ENCODE data around the gene BLVRA. TPM values are rescaled to one million over a fixed set of nuclear protein-coding genes. Genes with fewer than 3 reads are reported as not detected.

Gene BLVRA
- total RNA-seq, 1 donor = 20.6 TPM

DNA sequence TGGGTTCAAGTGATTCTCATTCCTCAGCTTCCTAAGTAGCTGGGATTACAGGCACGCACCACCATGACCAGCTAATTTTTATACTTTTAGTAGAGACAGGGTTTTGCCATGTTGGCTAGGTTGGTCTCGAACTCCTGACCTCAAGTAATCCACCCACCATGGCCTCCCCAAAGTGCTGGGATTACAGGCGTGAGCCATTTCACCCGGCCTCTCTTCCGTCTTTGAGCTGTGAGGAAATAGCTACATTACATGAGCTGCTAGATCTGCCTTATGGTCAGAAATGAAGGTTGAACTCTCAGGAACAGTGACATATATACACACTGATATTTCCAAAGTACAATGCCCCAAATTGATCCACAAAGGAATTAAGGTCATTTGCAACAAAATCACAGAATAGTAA is 2.4 kb downstream of the BLVRA start:
- H3K27me3 ChIP-seq (ENCODE audit: insufficient read depth, low read length) = no peaks in the 10 kb centered on the region
- no peak overlapping the region for H3K4me3 ChIP-seq (ENCODE audit: insufficient read depth, low read length)
- no peaks in the 10 kb centered on the region for H3K9me3 ChIP-seq (ENCODE audit: low read depth, low read length)
- no peak overlapping the region for H3K27ac ChIP-seq (ENCODE audit: low read depth, low read length)
- H3K36me3 ChIP-seq (ENCODE audit: insufficient read depth, low read length) = no peaks in the 10 kb centered on the region
- no peaks in the 10 kb centered on the region for H4K20me1 ChIP-seq (ENCODE audit: insufficient read depth, low read length)
- H3K4me2 ChIP-seq (ENCODE audit: insufficient read depth, low read length) = no peak overlapping the region
- H3K79me2 ChIP-seq (ENCODE audit: insufficient read depth, low read length) = peaks cover 3% of the 10 kb centered on the region
- no peak for TF ChIP-seq CTCF (IDR thresholded peaks at IDR 0.05; ENCODE audit: extremely low read depth, low read depth, low read length)
- peaks cover 31% of the 10 kb centered on the region for H3K4me1 ChIP-seq (ENCODE audit: insufficient read depth, low read length)
- no peak overlapping the region for H2AFZ ChIP-seq (ENCODE audit: low read length)
- no peak for DNase-seq (ENCODE audit: insufficient read length, low spot score, missing footprints)

DNA sequence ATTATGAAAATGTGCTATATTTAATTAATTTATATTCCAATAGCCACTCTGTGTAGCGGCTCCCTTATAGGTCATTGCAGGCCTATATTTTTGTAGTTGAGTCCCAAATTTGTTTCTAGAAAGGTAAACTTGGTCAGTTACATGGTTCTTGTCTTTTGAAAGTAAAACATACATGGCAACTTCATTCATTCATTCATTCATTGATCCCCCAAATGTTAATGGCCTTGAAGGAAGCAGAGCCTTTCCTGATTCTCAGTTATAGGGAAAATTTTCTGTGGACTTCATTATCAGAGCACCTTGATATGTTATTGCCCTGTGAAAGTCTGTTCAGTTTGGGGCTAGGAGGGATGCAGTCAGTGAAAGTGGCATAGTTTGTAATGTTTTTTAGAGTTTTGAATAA is 2.9 kb downstream of the BLVRA start:
- Histone ChIP-seq H3K79me2 (ENCODE audit: insufficient read depth, low read length) (peaks cover 3% of the 10 kb centered on the region), H3K9me3 (ENCODE audit: low read depth, low read length) (no peaks in the 10 kb centered on the region), H3K27ac (ENCODE audit: low read depth, low read length) (no peak overlapping the region), H4K20me1 (ENCODE audit: insufficient read depth, low read length) (no peaks in the 10 kb centered on the region), H3K4me3 (ENCODE audit: insufficient read depth, low read length) (no peak overlapping the region), H2AFZ (ENCODE audit: low read length) (no peak overlapping the region), H3K4me2 (ENCODE audit: insufficient read depth, low read length) (no peak overlapping the region), H3K36me3 (ENCODE audit: insufficient read depth, low read length) (no peaks in the 10 kb centered on the region), H3K4me1 (ENCODE audit: insufficient read depth, low read length) (peaks cover 28% of the 10 kb centered on the region), H3K27me3 (ENCODE audit: insufficient read depth, low read length) (no peaks in the 10 kb centered on the region)
- DNase-seq (ENCODE audit: insufficient read length, low spot score, missing footprints) = no peak
- no peak for TF ChIP-seq CTCF (IDR thresholded peaks at IDR 0.05; ENCODE audit: extremely low read depth, low read depth, low read length)

GRCh38 chr7:43761938-43762692 is 3.6 kb downstream of the BLVRA start:
- no peak overlapping the region for H3K27ac ChIP-seq (ENCODE audit: low read depth, low read length)
- DNase-seq (ENCODE audit: insufficient read length, low spot score, missing footprints) = peak; percentile 86
- no peak overlapping the region for H2AFZ ChIP-seq (ENCODE audit: low read length)

More at GRCh38 chr7:43761938-43762692, 3.6 kb downstream of the BLVRA start:
- peaks cover 3% of the 10 kb centered on the region for H3K79me2 ChIP-seq (ENCODE audit: insufficient read depth, low read length)
- H3K4me1 ChIP-seq (ENCODE audit: insufficient read depth, low read length) = peaks cover 21% of the 10 kb centered on the region
- no peak for TF ChIP-seq CTCF (IDR thresholded peaks at IDR 0.05; ENCODE audit: extremely low read depth, low read depth, low read length)
- H3K4me3 ChIP-seq (ENCODE audit: insufficient read depth, low read length) = no peak overlapping the region
- H3K4me2 ChIP-seq (ENCODE audit: insufficient read depth, low read length) = no peak overlapping the region
- no peaks in the 10 kb centered on the region for H3K9me3 ChIP-seq (ENCODE audit: low read depth, low read length)
- H3K27me3 ChIP-seq (ENCODE audit: insufficient read depth, low read length) = no peaks in the 10 kb centered on the region
- H4K20me1 ChIP-seq (ENCODE audit: insufficient read depth, low read length) = no peaks in the 10 kb centered on the region
- no peaks in the 10 kb centered on the region for H3K36me3 ChIP-seq (ENCODE audit: insufficient read depth, low read length)

Data from osteoblast (primary cell).